Kidney epithelial cell (primary cell): Measurements from ENCODE around the gene DLEC1. TPM values are rescaled to one million over a fixed set of nuclear protein-coding genes. Genes with fewer than 3 reads are reported as not detected.

Experiments used
- DNase-seq: peaks from one replicate; pipeline ENCODE4 v3.0.0-alpha.2; 2010; ENCODE audit warnings: low read depth
- H3K27me3 ChIP-seq: 2 replicates; pipeline ENCODE4 v1.6.0; 2011; ENCODE audit warnings: low read length; ENCODE audit not compliant: control insufficient read depth, insufficient read depth
- H3K36me3 ChIP-seq: 2 replicates; pipeline ENCODE4 v1.5.1; 2011; ENCODE audit warnings: low read length; ENCODE audit not compliant: control insufficient read depth, insufficient read depth
- H3K4me3 ChIP-seq: 2 replicates; pipeline ENCODE4 v1.5.1; 2011; ENCODE audit warnings: low read depth, mild to moderate bottlenecking, control low read depth, low read length
- CTCF ChIP-seq: IDR thresholded peaks from 2 replicates; pipeline ENCODE4 v1.5.1; 2011; ENCODE audit warnings: mild to moderate bottlenecking, moderate library complexity, low read length, control low read depth, inconsistent platforms; ENCODE audit not compliant: insufficient read depth, poor library complexity, severe bottlenecking
- total RNA-seq: library from RNA; depleted of rRNA; stranded (reverse); fragments of >200 nt; gene quantifications from 2 replicates; pipeline ENCODE4 v1.2.3, GENCODE V29; 2015

The DLEC1 gene
- total RNA-seq, result 0.17 TPM in 1 of 2 replicates, not detected in the other

GRCh38 chr3:38039101-38039898 lies at the start of gene DLEC1:
Gene DLEC1, plus strand, starts transcription at chr3:38039208. Its CDS starts 18 bp downstream, at chr3:38039226.
- no peaks in the 10 kb centered on the region for H3K36me3 ChIP-seq
- DNase-seq, result no peak
- TF ChIP-seq CTCF, result no peak
- peak within 1 kb of the TSS; percentile 41 for H3K4me3 ChIP-seq
- peaks cover 8% of the 10 kb centered on the region for H3K27me3 ChIP-seq

- DNase-seq, result no peak
- TF ChIP-seq CTCF, result no peak
- Histone ChIP-seq H3K4me3 (no peak overlapping the region), H3K36me3 (peaks cover 2% of the 10 kb centered on the region), H3K27me3 (no peaks in the 10 kb centered on the region)
Measured at GRCh38 chr3:37989821-37990480, 49.1 kb upstream of the DLEC1 start.

- no peak for DNase-seq
- no peak within 1 kb of the TSS for H3K4me3 ChIP-seq
- no peaks in the 10 kb centered on the region for H3K27me3 ChIP-seq
- no peak for TF ChIP-seq CTCF
- H3K36me3 ChIP-seq, result peaks cover 1% of the 10 kb centered on the region
Measured at GRCh38 chr3:37990527-37990926, 48.5 kb upstream of the DLEC1 start, which contains the start of gene VILL. Gene VILL, plus strand, starts transcription at chr3:37990786. Its CDS starts 2,887 bp downstream, at chr3:37993673.

GRCh38 chr3:37991109-37991508 lies 47.9 kb upstream of the DLEC1 start:
- TF ChIP-seq CTCF, result no peak

GRCh38 chr3:37991823-37992222 lies 47.2 kb upstream of the DLEC1 start:
- Histone ChIP-seq H3K4me3 (no peak overlapping the region), H3K36me3 (no peaks in the 10 kb centered on the region), H3K27me3 (no peaks in the 10 kb centered on the region)
- TF ChIP-seq CTCF, result no peak
- DNase-seq, result no peak

More at GRCh38 chr3:37991109-37991508, 47.9 kb upstream of the DLEC1 start:
- Histone ChIP-seq H3K4me3 (no peak overlapping the region), H3K27me3 (no peaks in the 10 kb centered on the region), H3K36me3 (no peaks in the 10 kb centered on the region)
- DNase-seq, result no peak
